Karpas-422 (cell line): Measurements from ENCODE around the gene PSPH. TPM values are rescaled to one million over a fixed set of nuclear protein-coding genes. Genes with fewer than 3 reads are reported as not detected.
"Not testable (repeated sequence)": the region's sequence is repeated elsewhere in the genome, so short reads cannot be mapped to it uniquely, and the experiment has no call there.

Experiments
- DNase-seq: peaks from one replicate; pipeline ENCODE4 v3.0.0-alpha.2; 2015
- H2AFZ ChIP-seq: fragments of 200-600 bp; sonication (generic); 2 replicates; pipeline ENCODE4 v1.6.1; 2014; ENCODE audit warnings: antibody characterized with exemption, low read length, mixed read lengths
- H3K27ac ChIP-seq: fragments of 200-600 bp; sonication (generic); 2 replicates; pipeline ENCODE4 v1.5.1; 2014; ENCODE audit warnings: mild to moderate bottlenecking, low read length, moderate library complexity
- H3K27me3 ChIP-seq: fragments of 200-600 bp; sonication (generic); 2 replicates; pipeline ENCODE4 v1.6.1; 2014; ENCODE audit warnings: low read length, mixed read lengths
- H3K36me3 ChIP-seq: fragments of 200-600 bp; sonication (generic); 2 replicates; pipeline ENCODE4 v1.6.1; 2014; ENCODE audit warnings: low read length, mixed read lengths; ENCODE audit not compliant: insufficient read depth
- H3K4me1 ChIP-seq: fragments of 200-600 bp; sonication (generic); 2 replicates; pipeline ENCODE4 v1.6.1; 2014; ENCODE audit warnings: mild to moderate bottlenecking, low read length, mixed read lengths
- H3K4me2 ChIP-seq: fragments of 200-600 bp; sonication (generic); 2 replicates; pipeline ENCODE4 v1.6.1; 2014; ENCODE audit warnings: low read length, low read depth, mild to moderate bottlenecking; ENCODE audit not compliant: poor library complexity, severe bottlenecking
- H3K4me3 ChIP-seq: fragments of 200-600 bp; sonication (generic); 2 replicates; pipeline ENCODE4 v1.5.1; 2014; ENCODE audit warnings: mild to moderate bottlenecking, antibody characterized with exemption, low read length, mixed read lengths
- H3K79me2 ChIP-seq: fragments of 200-600 bp; sonication (generic); 2 replicates; pipeline ENCODE4 v1.6.1; 2014; ENCODE audit warnings: mild to moderate bottlenecking, low read length, mixed read lengths
- H3K9ac ChIP-seq: fragments of 200-600 bp; sonication (generic); 2 replicates; pipeline ENCODE4 v1.6.0; 2014; ENCODE audit warnings: low read length
- H3K9me2 ChIP-seq: fragments of 200-600 bp; sonication (generic), shearing (Covaris generic); replicated peaks from 2 replicates; pipeline ENCODE4 v1.6.0; 2014; ENCODE audit warnings: mild to moderate bottlenecking, low read length, moderate library complexity; ENCODE audit not compliant: insufficient read depth
- H3K9me3 ChIP-seq: fragments of 300-700, 200-600 bp; sonication (generic); 2 replicates; pipeline ENCODE4 v1.6.1; 2014; ENCODE audit warnings: low read length, mixed read lengths
- H4K20me1 ChIP-seq: fragments of 200-600 bp; sonication (generic); 2 replicates; pipeline ENCODE4 v1.6.1; 2014; ENCODE audit warnings: mild to moderate bottlenecking, antibody characterized with exemption, low read length, low read depth; ENCODE audit not compliant: insufficient read depth
- total RNA-seq: library from RNA; depleted of rRNA; stranded (reverse); fragments of >200 nt; shearing (Covaris generic); gene quantifications from 2 replicates; pipeline ENCODE4 v1.2.3, GENCODE V29; 2014; ENCODE audit warnings: low replicate concordance; rRNA removed

The PSPH gene
- 121 and 200 TPM in 2 replicates for total RNA-seq

DNA sequence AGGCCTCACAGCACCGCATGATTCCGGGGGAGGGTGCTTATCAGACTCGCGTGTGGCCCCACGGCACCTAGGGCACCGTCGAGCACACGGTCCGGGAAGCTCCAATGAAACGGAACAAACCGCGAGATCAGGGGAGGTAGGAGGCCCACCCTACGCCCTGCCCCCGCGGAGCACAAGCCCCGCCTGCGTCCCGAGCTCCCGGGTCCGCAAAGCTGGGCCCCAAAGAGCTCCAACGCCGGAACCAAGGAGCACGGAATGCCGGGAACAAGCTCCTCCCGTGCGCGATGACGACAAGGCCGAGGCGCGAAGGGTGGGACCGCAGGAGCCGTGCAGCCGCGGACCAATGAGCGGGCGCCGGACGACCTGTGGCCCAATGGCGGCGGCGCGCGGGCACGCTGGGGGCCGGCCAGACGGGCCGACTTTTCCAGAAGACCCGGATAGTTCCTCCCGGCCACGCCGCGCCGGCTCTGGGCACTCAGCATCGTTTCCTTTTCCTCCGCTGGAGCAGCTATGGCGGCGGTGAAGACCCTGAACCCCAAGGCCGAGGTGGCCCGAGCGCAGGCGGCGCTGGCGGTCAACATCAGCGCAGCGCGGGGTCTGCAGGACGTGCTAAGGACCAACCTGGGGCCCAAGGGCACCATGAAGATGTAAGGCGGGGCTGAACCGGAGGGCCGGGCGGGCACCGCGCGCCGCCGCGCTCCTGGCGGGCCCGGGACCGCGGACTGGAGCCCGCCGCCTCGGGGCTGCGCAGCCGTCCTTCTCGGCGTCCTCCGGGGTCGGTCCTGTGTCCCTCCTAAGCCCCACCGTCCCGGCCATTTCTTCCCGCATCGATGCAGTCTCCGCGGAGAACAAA is at the start of gene PSPH, which contains the start of gene CCT6A:
Gene PSPH (minus strand): TSS at position 106 of the 853 bp plus-strand sequence. CDS start 30,232 bp downstream, outside the sequence.
Gene CCT6A (plus strand): TSS at position 427 of the 853 bp plus-strand sequence. CDS start 84 bp downstream, at position 511.
- H3K79me2 ChIP-seq = peaks cover 82% of the 10 kb centered on the region
- H3K9ac ChIP-seq = peak within 1 kb of the TSS; percentile 98
- H3K9me2 ChIP-seq = no peaks in the 10 kb centered on the region
- no peaks in the 10 kb centered on the region for H3K9me3 ChIP-seq
- peaks cover 34% of the 10 kb centered on the region for H3K36me3 ChIP-seq
- peak within 1 kb of the TSS; percentile 90 for H3K4me3 ChIP-seq
- peak within 1 kb of the TSS; percentile 88 for H3K27ac ChIP-seq
- H3K4me2 ChIP-seq = peak within 1 kb of the TSS; percentile 93
- DNase-seq = peak; percentile 100
- no peak within 1 kb of the TSS for H2AFZ ChIP-seq
- H4K20me1 ChIP-seq = peaks cover 11% of the 10 kb centered on the region
- no peaks in the 10 kb centered on the region for H3K27me3 ChIP-seq
- H3K4me1 ChIP-seq = peaks cover 48% of the 10 kb centered on the region

DNA sequence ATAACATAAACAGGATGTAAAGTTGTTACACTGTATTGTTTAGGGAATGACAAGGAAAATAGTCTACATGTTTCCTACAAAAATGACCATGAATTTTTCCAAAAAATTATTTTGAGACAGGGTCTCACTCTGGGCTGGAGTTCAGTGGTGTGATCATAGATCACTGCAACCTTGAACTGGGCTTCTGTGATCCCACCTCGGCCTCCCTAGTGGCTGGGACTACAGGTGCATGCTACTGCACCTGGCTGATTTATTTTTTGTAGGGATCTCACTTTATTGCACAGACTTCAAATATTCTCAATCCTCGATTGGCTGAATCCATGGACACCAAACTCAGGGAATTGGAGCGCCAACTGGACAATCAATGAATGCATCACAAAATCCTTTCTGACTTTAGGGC is 48.4 kb upstream of the PSPH start:
- H4K20me1 ChIP-seq = peaks cover 13% of the 10 kb centered on the region; the same call in 1 of the 2 replicates
- H3K27me3 ChIP-seq = no peaks in the 10 kb centered on the region
- H3K36me3 ChIP-seq = peaks cover 37% of the 10 kb centered on the region
- H3K79me2 ChIP-seq = peaks cover 13% of the 10 kb centered on the region
- no peak overlapping the region for H2AFZ ChIP-seq
- H3K27ac ChIP-seq = no peak overlapping the region
- no peak overlapping the region for H3K4me3 ChIP-seq
- no peak for DNase-seq
- no peaks in the 10 kb centered on the region for H3K9me2 ChIP-seq
- no peaks in the 10 kb centered on the region for H3K9me3 ChIP-seq
- H3K9ac ChIP-seq = no peak overlapping the region
- peaks cover 1% of the 10 kb centered on the region; the same call in 1 of the 2 replicates for H3K4me1 ChIP-seq
- H3K4me2 ChIP-seq = no peak overlapping the region

DNA sequence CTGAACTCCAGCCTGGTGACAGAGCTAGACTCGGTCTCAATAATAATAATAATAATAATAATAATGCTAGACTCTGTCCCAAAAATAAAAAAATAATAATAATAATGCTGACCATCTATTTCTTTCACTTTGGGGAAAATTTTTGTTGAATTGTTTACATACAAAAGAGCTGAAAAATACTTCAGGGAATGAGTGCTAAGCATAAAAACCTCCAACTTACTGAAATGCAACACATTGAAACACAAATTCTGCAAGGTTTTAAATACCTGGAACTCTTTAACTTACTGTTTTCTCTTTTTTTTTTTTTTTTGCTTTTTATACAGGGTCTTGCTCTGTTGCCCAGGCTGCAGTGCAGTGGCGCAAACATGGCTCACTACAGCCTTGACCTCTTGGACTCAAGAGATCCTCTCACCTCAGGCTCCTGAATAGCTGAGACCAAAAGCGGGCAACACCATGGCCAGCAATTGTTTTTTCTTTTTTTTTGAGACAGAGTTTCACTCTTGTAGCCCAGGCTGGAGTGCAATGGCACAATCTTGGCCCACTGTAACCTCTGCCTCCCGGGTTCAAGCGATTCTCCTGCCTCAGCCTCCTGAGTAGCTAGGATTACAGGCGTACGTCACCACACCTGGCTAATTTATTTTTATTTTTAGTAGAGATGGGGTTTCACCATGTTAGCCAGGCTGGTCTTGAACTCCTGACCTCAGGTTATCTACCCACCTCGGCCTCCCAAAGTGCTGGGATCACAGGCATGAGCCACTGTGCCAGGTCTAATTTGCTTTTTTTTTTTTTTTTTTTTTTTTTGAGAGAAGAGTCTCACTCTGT is 47.2 kb upstream of the PSPH start:
- H3K27me3 ChIP-seq, H3K27ac ChIP-seq, DNase-seq, H3K4me3 ChIP-seq, H3K9ac ChIP-seq, H2AFZ ChIP-seq, H4K20me1 ChIP-seq, H3K9me2 ChIP-seq, H3K79me2 ChIP-seq, H3K9me3 ChIP-seq, H3K4me2 ChIP-seq, H3K4me1 ChIP-seq: not testable (repeated sequence)
- H3K36me3 ChIP-seq = peaks cover 27% of the 10 kb centered on the region

DNA sequence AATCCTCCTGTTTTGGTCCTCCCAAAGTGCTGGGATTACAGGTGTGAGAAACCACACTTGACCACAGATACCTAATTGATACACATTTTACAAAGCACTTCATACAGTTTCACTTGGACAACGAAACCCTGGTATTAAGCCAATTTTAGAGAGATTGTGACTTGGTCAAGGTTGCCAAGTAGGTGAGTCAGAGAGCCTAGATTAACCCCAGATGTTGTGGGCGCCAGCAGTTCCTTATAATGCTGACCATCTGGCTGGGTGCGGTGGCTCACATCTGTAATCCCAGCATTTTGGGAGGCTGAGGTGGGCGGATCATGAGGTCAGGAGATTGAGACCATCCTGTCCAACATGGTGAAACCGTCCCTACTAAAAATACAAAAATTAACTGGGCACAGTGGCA is 46.5 kb upstream of the PSPH start:
- no peak overlapping the region for H3K4me3 ChIP-seq
- no peaks in the 10 kb centered on the region for H3K27me3 ChIP-seq
- no peaks in the 10 kb centered on the region for H4K20me1 ChIP-seq
- H3K4me2 ChIP-seq = no peak overlapping the region
- no peaks in the 10 kb centered on the region for H3K4me1 ChIP-seq
- no peak overlapping the region for H3K9ac ChIP-seq
- H2AFZ ChIP-seq = no peak overlapping the region
- DNase-seq = no peak
- no peaks in the 10 kb centered on the region for H3K79me2 ChIP-seq
- H3K9me2 ChIP-seq = no peaks in the 10 kb centered on the region
- no peaks in the 10 kb centered on the region for H3K9me3 ChIP-seq
- no peak overlapping the region for H3K27ac ChIP-seq
- peaks cover 22% of the 10 kb centered on the region; the same call in 1 of the 2 replicates for H3K36me3 ChIP-seq

DNA sequence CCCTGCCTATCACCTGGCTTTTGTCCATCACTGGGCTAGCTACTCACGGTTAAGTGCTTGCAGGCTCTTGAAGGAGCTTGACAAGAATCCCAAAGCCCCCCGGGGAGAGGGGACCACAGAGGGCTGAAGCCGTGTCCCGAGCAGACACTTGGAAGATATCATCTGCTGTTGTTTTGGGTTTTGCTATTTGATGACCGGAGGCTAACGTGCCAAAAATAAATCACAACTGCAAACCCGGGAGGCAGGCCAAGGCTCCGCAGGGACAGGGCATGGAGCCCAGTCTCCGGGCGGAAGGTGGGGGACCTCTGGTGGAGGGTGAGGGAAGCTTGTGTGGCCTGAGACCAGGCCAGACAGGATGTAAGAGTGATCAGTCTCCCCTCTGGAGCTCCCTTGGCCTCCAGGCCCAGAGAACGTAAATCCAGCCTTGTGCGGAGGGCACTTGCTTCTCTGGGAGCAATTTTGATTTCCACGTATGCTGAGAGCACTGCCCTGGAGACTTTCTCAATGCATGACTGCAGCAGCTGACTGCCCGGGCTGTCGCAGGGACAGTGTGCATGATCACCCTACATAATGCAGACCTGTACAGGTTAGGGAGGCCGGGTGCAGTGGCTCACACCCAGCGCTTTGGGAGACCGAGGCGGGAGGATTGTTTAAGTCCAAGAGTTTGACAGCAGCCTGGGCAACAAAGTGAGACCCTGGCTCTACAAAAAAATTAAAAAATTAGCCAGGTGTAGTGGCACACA is 41.7 kb upstream of the PSPH start, which contains the start of gene PHKG1:
Gene PHKG1 (minus strand): TSS at position 164 of the 743 bp plus-strand sequence. CDS start 4,011 bp downstream, outside the sequence.
- H3K9me2 ChIP-seq = no peaks in the 10 kb centered on the region
- H3K27me3 ChIP-seq = no peaks in the 10 kb centered on the region
- H3K79me2 ChIP-seq = no peaks in the 10 kb centered on the region
- H2AFZ ChIP-seq = no peak within 1 kb of the TSS
- H4K20me1 ChIP-seq = no peaks in the 10 kb centered on the region
- DNase-seq = no peak
- no peaks in the 10 kb centered on the region for H3K9me3 ChIP-seq
- no peak within 1 kb of the TSS for H3K4me3 ChIP-seq
- H3K4me1 ChIP-seq = no peaks in the 10 kb centered on the region
- no peak within 1 kb of the TSS for H3K4me2 ChIP-seq
- H3K27ac ChIP-seq = no peak within 1 kb of the TSS
- H3K36me3 ChIP-seq = no peaks in the 10 kb centered on the region; the same call in 1 of the 2 replicates
- no peak within 1 kb of the TSS for H3K9ac ChIP-seq

DNA sequence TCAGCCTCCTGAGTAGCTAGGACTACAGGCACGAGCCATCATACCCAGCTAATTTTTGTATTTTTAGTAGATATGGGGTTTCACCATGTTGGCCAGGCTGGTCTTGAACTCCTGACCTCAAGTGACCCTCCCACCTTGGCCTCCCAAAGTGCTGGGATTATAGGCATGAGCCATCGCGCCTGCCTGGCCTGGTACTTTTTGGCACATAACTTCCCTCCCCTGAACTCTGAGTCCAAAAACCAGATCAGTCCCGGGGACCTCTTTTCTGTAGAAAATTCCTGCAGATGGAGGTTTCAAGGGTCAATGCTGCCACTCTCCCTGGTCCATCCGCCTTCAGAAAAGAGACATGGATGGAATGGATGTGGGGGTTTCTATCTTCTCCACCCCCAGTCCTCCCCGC is 41.1 kb upstream of the PSPH start:
- H3K4me1 ChIP-seq, H3K4me3 ChIP-seq, H3K4me2 ChIP-seq, DNase-seq, H3K9me2 ChIP-seq, H3K27me3 ChIP-seq, H3K9me3 ChIP-seq, H3K79me2 ChIP-seq, H3K27ac ChIP-seq, H2AFZ ChIP-seq, H4K20me1 ChIP-seq, H3K36me3 ChIP-seq, H3K9ac ChIP-seq: not testable (repeated sequence)

DNA sequence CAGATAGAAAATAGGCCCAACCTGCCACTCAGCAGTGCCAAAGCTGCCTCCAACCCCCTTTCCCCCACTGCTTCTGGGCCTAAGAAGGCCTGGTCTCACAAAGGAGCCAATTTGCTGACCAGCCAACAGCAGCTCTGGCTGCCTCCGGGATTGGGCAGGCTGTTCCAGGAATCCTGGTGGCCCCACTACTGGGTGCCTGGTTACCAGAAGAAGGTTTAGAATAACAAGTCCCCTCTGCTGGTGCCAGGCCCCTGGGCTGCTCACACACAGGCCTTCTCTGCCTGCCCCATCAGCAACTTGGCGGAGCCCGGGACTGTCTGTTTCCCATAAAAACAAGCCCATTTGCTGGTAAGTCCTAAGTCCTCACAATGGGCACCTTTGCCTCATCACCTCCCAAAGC is 40.3 kb upstream of the PSPH start:
- H3K27ac ChIP-seq = no peak overlapping the region
- no peaks in the 10 kb centered on the region; the same call in 1 of the 2 replicates for H3K36me3 ChIP-seq
- H3K79me2 ChIP-seq = no peaks in the 10 kb centered on the region
- H3K4me2 ChIP-seq = no peak overlapping the region
- H3K9me2 ChIP-seq = no peaks in the 10 kb centered on the region
- no peak overlapping the region for H2AFZ ChIP-seq
- no peaks in the 10 kb centered on the region for H3K9me3 ChIP-seq
- no peak for DNase-seq
- H3K4me3 ChIP-seq = no peak overlapping the region
- H3K9ac ChIP-seq = no peak overlapping the region
- H3K4me1 ChIP-seq = no peaks in the 10 kb centered on the region
- H3K27me3 ChIP-seq = no peaks in the 10 kb centered on the region
- no peaks in the 10 kb centered on the region for H4K20me1 ChIP-seq
